Stimulated activated CD4-positive, alpha-beta T cell treated with anti-CD3 and anti-CD28 coated beads, Interleukin-4, amount 100 ng/mL, for 24 hours (primary cell): ENCODE data around the gene PDE11A.
A peak's percentile ranks its signal among the peaks of the same experiment; 100 is the strongest.
"Not testable (repeated sequence)": the region's sequence is repeated elsewhere in the genome, so short reads cannot be mapped to it uniquely, and the experiment has no call there.

Experiments
- DNase-seq: peaks from one replicate; pipeline ENCODE4 v3.0.0-alpha.2; 2020

The PDE11A gene

GRCh38 chr2:178072383-178073301 is at the start of gene PDE11A:
Gene PDE11A, minus strand, starts transcription at chr2:178072777. Its CDS starts 340 bp downstream, at chr2:178072437.
- DNase-seq, result peak; percentile 20

- DNase-seq, result no peak
Observed at GRCh38 chr2:178119179-178119922, 46.8 kb upstream of the PDE11A start.

GRCh38 chr2:178117725-178118124 is 45.1 kb upstream of the PDE11A start:
- DNase-seq, result no peak

GRCh38 chr2:178115271-178115670 is 42.7 kb upstream of the PDE11A start:
- DNase-seq, result no peak

GRCh38 chr2:178114462-178114861 is 41.9 kb upstream of the PDE11A start:
- DNase-seq, result no peak

- peak; percentile 89 for DNase-seq
Observed at GRCh38 chr2:178112202-178113152, 39.9 kb upstream of the PDE11A start, which contains the start of gene RBM45. Gene RBM45, plus strand, starts transcription at chr2:178112437. Its CDS starts 110 bp downstream, at chr2:178112547.

- no peak for DNase-seq
Observed at GRCh38 chr2:178111743-178112142, 39.2 kb upstream of the PDE11A start.

GRCh38 chr2:178110681-178111080 is 38.1 kb upstream of the PDE11A start:
- no peak for DNase-seq

GRCh38 chr2:178109813-178110212 is 37.2 kb upstream of the PDE11A start:
- DNase-seq, result no peak

GRCh38 chr2:178108176-178108575 is 35.6 kb upstream of the PDE11A start:
- DNase-seq, result no peak

GRCh38 chr2:178106053-178106452 is 33.5 kb upstream of the PDE11A start:
- no peak for DNase-seq

- DNase-seq, result no peak
Observed at GRCh38 chr2:178105566-178105965, 33.0 kb upstream of the PDE11A start.

- no peak for DNase-seq
Observed at GRCh38 chr2:178101321-178102079, 28.9 kb upstream of the PDE11A start.

- DNase-seq, result no peak
Observed at GRCh38 chr2:178093471-178093870, 20.9 kb upstream of the PDE11A start.

- DNase-seq, result no peak
Observed at GRCh38 chr2:178088774-178089270, 16.2 kb upstream of the PDE11A start.

GRCh38 chr2:178084273-178084672 is 11.7 kb upstream of the PDE11A start:
- DNase-seq, result no peak

- DNase-seq, result no peak
Observed at GRCh38 chr2:178082408-178083045, 9.9 kb upstream of the PDE11A start.

- DNase-seq, result not testable (repeated sequence)
Observed at GRCh38 chr2:178079279-178079678, 6.7 kb upstream of the PDE11A start.

GRCh38 chr2:178076130-178076529 is 3.6 kb upstream of the PDE11A start:
- no peak for DNase-seq

- no peak for DNase-seq
Observed at GRCh38 chr2:178075006-178075326, 2.4 kb upstream of the PDE11A start.
